Measurements from ENCODE around the gene SASH1.
A peak's percentile ranks its signal among the peaks of the same experiment; 100 is the strongest.
"Not testable (repeated sequence)": the region's sequence is repeated elsewhere in the genome, so short reads cannot be mapped to it uniquely, and the experiment has no call there.

Gene SASH1

GRCh38 chr6:148559848-148560433 is 217.3 kb downstream of the SASH1 start:
- DNase-seq: peak; percentile 66

- DNase-seq: no peak
Measured at GRCh38 chr6:148561629-148562028, 219.0 kb downstream of the SASH1 start.

- DNase-seq: no peak
Measured at GRCh38 chr6:148563066-148563465, 220.4 kb downstream of the SASH1 start.

DNA sequence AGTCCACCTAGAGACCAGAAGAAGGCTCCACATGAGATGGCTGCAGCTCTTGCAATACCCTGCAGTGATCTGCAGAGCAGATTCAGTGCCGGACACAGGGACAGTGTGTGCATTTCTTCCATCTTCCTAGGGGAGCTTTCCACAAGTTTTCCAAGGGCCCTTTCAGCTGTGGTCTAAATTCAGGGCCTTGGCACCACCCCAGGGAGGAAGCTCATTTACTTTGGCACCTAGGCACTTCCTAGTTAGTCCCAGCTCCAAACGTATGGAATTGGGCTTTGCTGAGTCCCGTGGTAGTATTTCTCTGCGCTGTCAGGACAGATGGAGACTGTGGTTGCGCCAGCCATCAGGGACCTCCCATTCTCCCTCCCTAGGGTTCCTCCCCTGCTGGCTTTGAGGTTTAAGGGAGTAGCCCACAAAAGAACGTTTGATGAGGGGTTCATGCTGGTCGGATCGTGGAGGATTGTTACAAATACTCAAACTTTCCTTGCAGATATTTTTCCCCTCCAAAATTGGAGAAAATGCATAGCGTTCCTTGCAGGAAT is 221.9 kb downstream of the SASH1 start:
- no peak for DNase-seq

DNA sequence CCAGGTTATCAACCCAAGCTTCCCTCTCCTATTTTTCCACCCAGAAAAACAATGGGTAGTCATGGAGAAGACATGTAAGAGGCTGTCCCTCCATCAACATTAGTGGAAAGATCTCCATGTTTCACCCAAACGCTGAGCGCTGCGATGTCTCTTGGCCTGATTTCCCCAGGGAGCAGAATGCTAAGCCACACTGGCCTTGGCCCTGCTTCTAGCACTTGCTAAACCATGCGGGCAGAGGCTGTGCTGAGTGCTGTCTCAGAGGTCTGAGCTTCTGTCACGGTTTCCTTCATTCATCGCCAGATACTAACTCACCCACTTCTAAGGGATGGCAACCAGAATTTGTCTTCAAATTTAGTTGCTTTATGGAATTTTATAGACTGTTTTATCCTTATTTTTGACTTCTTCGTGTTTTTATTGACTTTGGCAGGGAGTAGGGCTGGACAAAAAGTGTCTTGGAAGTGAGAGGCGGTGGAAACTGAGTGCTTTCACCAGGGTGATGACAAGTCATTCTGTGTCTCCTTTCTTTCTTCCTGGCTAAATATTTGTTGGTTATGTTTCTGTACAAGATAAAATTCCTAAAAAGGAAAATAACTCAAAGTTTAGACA is 222.8 kb downstream of the SASH1 start:
- no peak for DNase-seq

GRCh38 chr6:148565930-148566663 is 223.5 kb downstream of the SASH1 start:
- DNase-seq: no peak

- no peak for DNase-seq
Measured at GRCh38 chr6:148566664-148567350, 224.2 kb downstream of the SASH1 start.

DNA sequence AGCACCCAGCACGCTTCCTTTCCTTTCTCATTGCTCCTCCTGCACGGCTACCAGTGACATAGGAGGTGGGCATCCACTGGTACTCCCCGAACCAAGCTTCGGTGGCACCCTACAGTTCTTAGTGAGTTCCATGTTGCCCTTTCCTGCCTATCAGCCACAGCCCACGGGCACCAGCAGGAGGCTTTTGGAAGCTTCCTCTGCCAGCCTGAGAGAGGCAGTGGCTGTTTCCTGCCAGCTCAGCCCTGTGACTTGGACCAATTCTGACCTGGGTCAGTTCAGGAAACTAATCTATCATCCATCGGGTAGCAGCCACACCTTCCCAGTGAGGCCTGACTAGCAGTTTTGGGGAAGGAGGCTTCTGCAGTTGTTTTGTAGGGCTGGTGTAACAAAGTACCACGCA is 227.8 kb downstream of the SASH1 start:
- no peak for DNase-seq

DNA sequence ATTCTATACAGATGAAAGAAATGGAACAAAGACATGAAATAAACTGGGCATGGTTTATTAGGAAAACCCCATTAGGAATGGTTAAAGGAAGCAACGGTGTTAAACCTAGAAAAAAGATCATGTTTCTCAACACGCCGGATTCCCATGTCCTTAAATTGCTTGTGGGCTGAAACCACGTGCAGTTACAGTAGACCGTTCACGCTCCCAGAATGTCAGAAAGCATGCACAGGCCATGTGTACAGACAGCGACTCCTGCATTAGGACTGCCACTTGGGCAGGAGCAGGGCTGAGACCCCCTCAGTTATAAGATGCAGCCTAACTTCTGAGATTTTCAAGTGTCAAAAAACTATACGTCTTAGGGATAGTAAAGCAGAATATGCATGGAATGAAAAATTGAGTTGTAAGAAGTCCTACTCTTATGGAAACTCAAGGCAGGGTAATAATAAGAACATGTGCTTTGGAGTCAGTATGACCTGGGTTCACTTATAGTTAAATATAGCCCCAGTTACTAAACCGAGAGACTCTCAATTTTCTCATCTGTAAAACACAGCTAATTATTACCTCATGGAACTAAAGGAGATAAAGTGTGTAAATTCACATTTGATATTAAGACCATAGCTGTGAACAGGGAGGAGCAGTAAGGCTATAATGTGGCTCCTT is 230.2 kb downstream of the SASH1 start:
- DNase-seq: no peak

GRCh38 chr6:148573922-148574321 is 231.3 kb downstream of the SASH1 start:
- DNase-seq: no peak

- DNase-seq: peak; percentile 38
Measured at GRCh38 chr6:148577687-148578488, 235.2 kb downstream of the SASH1 start.

- no peak for DNase-seq
Measured at GRCh38 chr6:148578489-148578814, 235.8 kb downstream of the SASH1 start.

DNA sequence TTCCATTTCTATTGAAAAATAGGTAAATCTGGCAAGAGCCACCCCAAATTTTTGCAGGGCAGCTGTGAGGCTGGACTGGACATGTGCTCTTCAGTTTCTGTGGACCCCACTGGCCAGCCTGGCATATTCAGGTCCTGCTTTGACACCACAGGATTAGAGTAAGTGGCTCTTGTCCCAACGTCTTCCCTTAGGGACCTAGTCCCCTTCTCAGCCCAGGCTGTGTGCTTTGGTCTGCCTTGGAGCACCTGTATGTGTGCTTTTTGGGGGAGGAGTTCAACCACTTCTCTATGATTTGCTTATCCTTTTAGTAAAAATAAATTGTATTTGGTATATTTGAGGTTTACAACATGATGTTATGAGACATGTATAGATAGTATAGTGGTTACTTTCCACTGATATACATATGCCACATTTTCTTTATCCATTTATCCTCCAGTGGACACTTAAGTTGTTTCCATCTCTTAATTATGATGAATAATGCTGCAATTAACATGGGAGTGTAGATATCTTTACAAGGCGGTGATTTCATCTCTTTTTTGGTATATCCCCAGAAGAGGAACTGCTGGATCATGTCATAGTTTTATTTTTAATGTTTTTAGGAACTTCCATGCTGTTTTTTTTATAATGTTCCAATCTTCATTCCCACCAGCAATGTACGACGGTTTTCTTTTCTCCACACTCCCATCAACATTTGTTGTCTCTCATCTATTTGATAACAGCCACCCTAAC is 236.4 kb downstream of the SASH1 start:
- DNase-seq: peak; percentile 2

- no peak for DNase-seq
Measured at GRCh38 chr6:148580442-148580841, 237.8 kb downstream of the SASH1 start.

DNA sequence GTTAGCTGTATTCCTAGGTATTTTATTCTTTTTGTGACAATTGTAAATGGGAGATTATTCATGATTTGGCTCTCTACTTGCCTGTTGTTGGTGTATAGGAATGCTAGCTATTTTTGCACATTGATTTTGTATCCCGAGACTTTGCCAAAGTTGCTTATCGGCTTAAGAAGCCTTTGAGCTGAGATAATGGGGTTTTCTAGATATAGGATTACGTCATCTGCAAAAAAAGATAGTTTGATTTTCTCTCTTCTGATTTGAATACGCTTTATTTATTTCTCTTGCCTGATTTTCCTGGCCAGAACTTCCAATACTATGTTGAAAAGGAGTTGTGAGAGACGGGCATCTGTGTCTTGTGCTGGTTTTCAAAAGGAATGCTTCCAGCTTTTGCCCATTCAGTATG is 241.0 kb downstream of the SASH1 start:
- DNase-seq: no peak

- not testable (repeated sequence) for DNase-seq
Measured at GRCh38 chr6:148585641-148586040, 243.0 kb downstream of the SASH1 start.

GRCh38 chr6:148590883-148591282 is 248.2 kb downstream of the SASH1 start:
- no peak for DNase-seq

DNA sequence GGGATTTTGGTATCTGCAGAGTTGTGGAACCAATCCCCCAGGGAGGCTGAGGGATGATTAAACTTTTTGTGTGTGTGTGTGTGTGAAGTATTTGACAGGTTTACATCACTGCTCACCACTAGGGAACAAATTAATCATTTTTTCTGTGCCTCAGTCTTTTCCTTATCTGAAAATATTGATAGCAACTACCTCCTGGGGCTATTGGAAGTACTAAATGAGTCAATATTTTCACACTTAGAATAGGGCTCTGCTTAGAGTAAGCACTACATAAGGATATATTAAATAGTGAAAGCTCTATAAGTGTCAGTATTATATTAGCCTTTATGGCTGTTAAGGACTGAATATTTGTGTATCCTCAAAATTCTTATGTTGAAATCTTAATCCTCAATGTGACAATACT is 249.0 kb downstream of the SASH1 start:
- DNase-seq: no peak

DNA sequence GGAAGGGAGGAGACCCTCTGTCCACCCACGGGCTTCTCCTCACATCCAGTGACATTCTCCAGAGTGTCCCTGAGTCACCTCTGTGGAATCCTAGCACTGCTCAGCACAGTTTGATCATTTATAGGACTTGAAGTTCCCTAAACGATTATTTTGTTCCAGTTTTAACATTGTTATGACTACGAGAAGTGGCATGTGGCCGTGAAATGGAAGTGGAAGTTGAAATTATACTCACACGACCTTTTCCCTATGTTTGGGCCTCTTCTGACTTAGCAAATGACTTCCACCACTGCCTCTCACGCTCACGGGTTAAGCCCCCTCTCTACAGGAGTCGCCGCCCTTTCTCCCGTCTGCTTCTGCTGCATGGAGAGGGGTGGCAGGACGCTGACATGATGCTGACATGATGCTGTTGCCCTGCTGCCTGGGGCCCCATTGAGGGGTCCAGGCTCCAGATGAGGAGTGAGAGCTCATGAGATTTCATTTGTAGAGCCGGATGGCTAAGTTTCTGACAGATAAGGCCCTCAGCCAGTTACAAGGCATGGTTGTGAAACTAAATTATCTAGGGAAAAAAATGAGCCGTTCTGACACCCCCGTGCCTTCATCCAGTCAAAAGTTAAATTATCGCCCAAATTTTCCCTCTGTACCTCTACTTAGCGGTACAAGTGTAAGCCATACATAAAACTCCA is 250.6 kb downstream of the SASH1 start:
- no peak for DNase-seq

DNA sequence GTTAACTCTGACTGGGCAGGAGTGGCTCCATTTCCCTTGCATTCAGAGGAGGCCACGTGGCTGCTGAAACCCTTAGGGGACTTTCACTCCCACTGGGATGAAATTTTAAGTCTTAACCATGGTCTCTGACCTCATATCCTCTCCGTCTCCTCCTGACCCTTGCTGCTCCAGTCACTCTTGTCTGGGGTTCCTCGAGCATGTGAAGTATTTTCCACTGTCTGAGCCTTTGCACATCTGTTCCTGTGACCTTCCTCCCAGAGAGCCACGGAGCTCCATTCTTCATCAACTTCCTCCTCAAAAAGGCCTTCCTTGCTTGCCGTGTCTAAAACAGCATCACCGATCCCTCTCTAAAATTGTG is 251.2 kb downstream of the SASH1 start:
- DNase-seq: no peak

GRCh38 chr6:148595550-148595949 is 252.9 kb downstream of the SASH1 start:
- no peak for DNase-seq

Data from NCI-H510A treated with DMSO at 0.1 percent for 48 hours (cell line).